Measurements from ENCODE around the gene CCL11. TPM values are rescaled to one million over a fixed set of nuclear protein-coding genes. Genes with fewer than 3 reads are reported as not detected.

CCL11 gene
- total RNA-seq, 1 experiment from 2014 or later = not detected

Other genes starting within 250 kb of the CCL11 start
- gene CCL2, start 30.5 kb upstream of the CCL11 start, total RNA-seq (2014; rRNA removed; shearing (Covaris generic)) = 17.3 and 18.8 TPM in 2 replicates
- gene CCL7, start 15.5 kb upstream of the CCL11 start, total RNA-seq (2014; rRNA removed; shearing (Covaris generic)) = not detected in 2 replicates
- not detected in 2 replicates for gene CCL8, start 33.7 kb downstream of the CCL11 start, total RNA-seq (2014; rRNA removed; shearing (Covaris generic))
- not detected in 2 replicates for gene CCL13, start 70.7 kb downstream of the CCL11 start, total RNA-seq (2014; rRNA removed; shearing (Covaris generic))
- not detected in 2 replicates for gene CCL1, start 77.5 kb downstream of the CCL11 start, total RNA-seq (2014; rRNA removed; shearing (Covaris generic))

Data from SJSA1 (cell line).